K562 (cell line): ENCODE measurements around the gene RPAP2.

Experiments
- CHD2 ChIP-seq: IDR thresholded peaks from 2 replicates; pipeline ENCODE4 v1.6.1; 2011; ENCODE audit warnings: low read depth, low read length
- CHD4 ChIP-seq: fragments of 200-600 bp; sonication (generic); IDR thresholded peaks from 3 replicates; pipeline ENCODE4 v1.6.1; 2012; ENCODE audit warnings: low read depth, mild to moderate bottlenecking, mixed read lengths, low read length, inconsistent platforms; ENCODE audit not compliant: insufficient read depth, insufficient replicate concordance, poor library complexity, severe bottlenecking
- CTCF ChIP-seq, 3 experiments: IDR thresholded peaks in 2 of 3; conservative IDR thresholded peaks in 1 of 3; 2 replicates each; pipeline ENCODE4 v1.5.1; 2011 to 2012; ENCODE audit warnings: low read length in 3 of 3, mild to moderate bottlenecking in 3 of 3, control low read depth in 2 of 3, improper control_type of control experiment in 1 of 3, inconsistent platforms in 1 of 3, low read depth in 1 of 3, mixed read lengths in 1 of 3, moderate library complexity in 1 of 3; ENCODE audit not compliant: insufficient read depth in 2 of 3
- LARP7 ChIP-seq: fragments of 450-650 bp; IDR thresholded peaks from 2 replicates; pipeline ENCODE4 v1.6.1; 2016
- MAFK ChIP-seq: IDR thresholded peaks from 2 replicates; pipeline ENCODE4 v1.6.1; 2011; ENCODE audit warnings: low read length, improper control_type of control experiment
- MXI1 ChIP-seq: IDR thresholded peaks from 2 replicates; pipeline ENCODE4 v1.6.1; 2011; ENCODE audit warnings: low read depth, mild to moderate bottlenecking, improper control_type of control experiment, low read length
- NFE2L1 ChIP-seq: fragments of 450-650 bp; IDR thresholded peaks from 2 replicates; pipeline ENCODE4 v1.6.1; 2016; ENCODE audit warnings: missing genetic modification characterization, low read depth, mild to moderate bottlenecking, missing compliant biosample characterization, moderate library complexity, borderline replicate concordance
- RAD21 ChIP-seq, 2 experiments: fragments of 250-450 bp in 1 of 2; fragments of 450-650 bp in 1 of 2; sonication (Bioruptor Pico) in 1 of 2; formaldehyde crosslinking in 1 of 2; IDR thresholded peaks in 1 of 2; conservative IDR thresholded peaks in 1 of 2; 2 replicates each; pipeline versions ENCODE4 v1.4.0 to v1.8.0; 2020 to 2022; ENCODE audit warnings: mild to moderate bottlenecking in 2 of 2, moderate library complexity in 1 of 2
- TAF15 ChIP-seq: fragments of 200-400 bp; formaldehyde crosslinking; IDR thresholded peaks from 2 replicates; pipeline ENCODE4 v1.6.1; 2017; ENCODE audit warnings: mild to moderate bottlenecking, low read depth, low read length, moderate library complexity
- ZBTB1 ChIP-seq: sonication (generic); formaldehyde crosslinking; IDR thresholded peaks from 2 replicates; pipeline ENCODE4 v1.8.1; 2023; ENCODE audit warnings: missing genetic modification reagents, low read depth, mild to moderate bottlenecking, borderline replicate concordance
- ZBTB33 ChIP-seq: sonication (generic); formaldehyde crosslinking; IDR thresholded peaks from 2 replicates; pipeline ENCODE4 v1.8.1; 2023; ENCODE audit warnings: mild to moderate bottlenecking, missing genetic modification reagents
- ZNF134 ChIP-seq: fragments of 250-450 bp; sonication (Bioruptor Pico); conservative IDR thresholded peaks from 2 replicates; pipeline ENCODE4 v1.4.0; 2020
- TF ChIP-seq, protein P1 (sequence below): sonication (generic); formaldehyde crosslinking; IDR thresholded peaks from 2 replicates; pipeline ENCODE4 v1.5.0; 2020; ENCODE audit warnings: missing genetic modification reagents

DNA sequence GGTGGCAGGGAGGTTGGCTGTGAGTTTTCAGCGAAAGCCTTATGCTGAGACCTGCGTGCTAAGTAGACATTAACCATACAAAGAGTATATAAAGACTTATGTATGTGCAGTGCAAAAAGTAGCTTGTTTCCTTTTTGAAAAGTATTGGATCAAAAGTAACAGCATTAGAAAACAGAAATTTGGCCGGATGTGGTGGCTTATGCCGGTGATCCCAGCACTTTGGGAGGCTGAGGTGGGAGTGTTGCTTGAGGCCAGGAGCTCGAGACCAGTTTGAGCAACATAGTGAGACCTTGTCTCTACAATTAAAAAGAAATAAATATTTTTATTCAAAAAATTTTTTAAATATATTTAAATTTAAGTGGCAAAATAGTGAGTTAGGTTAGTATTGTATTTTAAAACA lies 2.2 kb downstream of the RPAP2 start:
- TF ChIP-seq MAFK (no peak), MXI1 (no peak), RAD21 (CRISPR knock-in tag; conservative IDR thresholded peaks at IDR 0.05 in 1 of 2, IDR thresholded peaks at IDR 0.05 in 1 of 2) (no peak), LARP7 (no peak), CTCF (IDR thresholded peaks at IDR 0.05 in 2 of 3, conservative IDR thresholded peaks at IDR 0.05 in 1 of 3; ENCODE audit: insufficient read depth in 2 of 3, low read depth in 1 of 3, low read length in 3 of 3) (no peak), ZBTB33 (CRISPR knock-in tag) (no peak), ZNF134 (CRISPR knock-in tag) (no peak), TAF15 (no peak), CHD4 (no peak), ZBTB1 (CRISPR knock-in tag) (no peak), NFE2L1 (no peak), CHD2 (no peak)
- TF ChIP-seq, protein P1, sequence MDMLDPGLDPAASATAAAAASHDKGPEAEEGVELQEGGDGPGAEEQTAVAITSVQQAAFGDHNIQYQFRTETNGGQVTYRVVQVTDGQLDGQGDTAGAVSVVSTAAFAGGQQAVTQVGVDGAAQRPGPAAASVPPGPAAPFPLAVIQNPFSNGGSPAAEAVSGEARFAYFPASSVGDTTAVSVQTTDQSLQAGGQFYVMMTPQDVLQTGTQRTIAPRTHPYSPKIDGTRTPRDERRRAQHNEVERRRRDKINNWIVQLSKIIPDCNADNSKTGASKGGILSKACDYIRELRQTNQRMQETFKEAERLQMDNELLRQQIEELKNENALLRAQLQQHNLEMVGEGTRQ, result no peak
